GM19324 (cell line): Measurements from ENCODE around the gene OR10A3.

ENCODE experiments used
- ATAC-seq: cut with Tn5 transposase; IDR thresholded peaks from one replicate; pipeline ENCODE4 v1.9.1; 2021; ENCODE audit warnings: mild to moderate bottlenecking, moderate library complexity; ENCODE audit not compliant: unreplicated experiment, low FRiP score

The OR10A3 gene

GRCh38 chr11:7894251-7894650, 47.3 kb downstream of the OR10A3 start:
- no peak for ATAC-seq

GRCh38 chr11:7893796-7894195, 47.7 kb downstream of the OR10A3 start:
- ATAC-seq, result no peak

- ATAC-seq, result peak; percentile 57
Measured at GRCh38 chr11:7892840-7893254, 48.7 kb downstream of the OR10A3 start.

- peak; percentile 35 for ATAC-seq
Measured at GRCh38 chr11:7892059-7892699, 49.3 kb downstream of the OR10A3 start.

GRCh38 chr11:7890417-7891172, 50.9 kb downstream of the OR10A3 start:
- ATAC-seq, result no peak

GRCh38 chr11:7889985-7890384, 51.5 kb downstream of the OR10A3 start:
- ATAC-seq, result peak; percentile 44
